Measurements from ENCODE around the gene ZNFX1. TPM values are rescaled to one million over a fixed set of nuclear protein-coding genes. Genes with fewer than 3 reads are reported as not detected.

ZNFX1 gene
- total and polyA plus RNA-seq, 9 of the 15 experiments (the other 6 are each of a cell fraction or from before 2014, with no cell fraction given), result 3.8 to 13.8 (median 10.3) TPM

DNA sequence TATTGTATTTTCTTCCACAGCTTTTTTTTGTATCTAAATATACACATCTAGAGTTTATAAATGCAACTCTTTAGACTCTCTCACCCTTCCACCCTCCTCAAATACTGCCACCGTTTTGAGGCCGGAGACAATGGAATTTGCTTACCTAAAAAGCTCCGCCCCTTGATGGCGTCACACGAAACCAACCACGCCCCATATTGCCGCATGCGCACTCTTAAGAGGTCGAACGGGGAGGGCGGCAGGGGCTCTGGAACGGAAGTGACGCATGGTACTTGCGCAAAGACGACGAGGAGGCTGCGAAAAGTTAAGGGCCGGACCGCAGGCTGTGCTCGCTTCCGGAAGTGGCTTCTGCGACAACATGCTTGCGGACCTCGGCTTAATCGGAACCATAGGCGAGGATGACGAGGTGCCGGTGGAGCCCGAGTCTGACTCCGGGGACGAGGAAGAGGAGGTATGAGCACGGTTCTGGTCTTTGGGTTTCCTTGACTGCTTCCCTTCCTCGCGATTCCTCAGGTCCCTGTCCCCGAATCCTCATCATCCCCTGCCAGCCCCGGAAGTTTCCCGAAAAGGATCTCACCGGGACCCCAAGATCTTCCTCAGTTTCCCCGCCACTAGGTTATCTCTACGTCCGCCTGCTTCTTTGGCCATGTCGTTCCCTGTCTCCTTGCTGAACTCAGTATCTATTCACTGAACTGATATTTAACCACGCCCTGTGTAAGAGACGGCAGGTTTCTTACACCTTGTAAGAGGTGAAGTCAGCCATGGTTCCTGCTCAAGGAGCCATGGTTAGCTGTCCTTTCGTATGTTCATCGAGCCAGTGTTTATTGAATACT, 58.5 kb downstream of the ZNFX1 start, which contains the start of gene DDX27 (continued):
- TF ChIP-seq CEBPZ (IDR thresholded peaks at IDR 0.05; ENCODE audit: borderline replicate concordance, low read depth, low read length) (no peak), NCOA4 (IDR thresholded peaks at IDR 0.05; ENCODE audit: partially characterized antibody) (no peak), BMI1 (IDR thresholded peaks at IDR 0.05; ENCODE audit: low read length) (no peak), GABPB1 (CRISPR knock-in tag; IDR thresholded peaks at IDR 0.05) (peak; percentile 97), ELK1 (CRISPR knock-in tag; IDR thresholded peaks at IDR 0.05) (no peak), ELF2 (CRISPR knock-in tag; IDR thresholded peaks at IDR 0.05) (peak; percentile 71; the same call in 1 of the 2 replicates), ZSCAN32 (CRISPR knock-in tag; IDR thresholded peaks at IDR 0.05) (no peak), ZNF444 (CRISPR knock-in tag; IDR thresholded peaks at IDR 0.05) (no peak), THRAP3 (IDR thresholded peaks at IDR 0.05; ENCODE audit: borderline replicate concordance) (no peak), GTF2A2 (tag; IDR thresholded peaks at IDR 0.05) (no peak), ADNP (tag; IDR thresholded peaks at IDR 0.05) (no peak), JUNB (CRISPR knock-in tag; conservative IDR thresholded peaks at IDR 0.05) (no peak), TEAD2 (tag; IDR thresholded peaks at IDR 0.05) (no peak), HMG20A (CRISPR knock-in tag; conservative IDR thresholded peaks at IDR 0.05) (no peak), PHTF2 (CRISPR knock-in tag; IDR thresholded peaks at IDR 0.05) (no peak), ZNF696 (CRISPR knock-in tag; conservative IDR thresholded peaks at IDR 0.05) (no peak), GATAD2B (IDR thresholded peaks at IDR 0.05; ENCODE audit: borderline replicate concordance) (no peak), ZSCAN29 (IDR thresholded peaks at IDR 0.05) (no peak)
- TF ChIP-seq, protein P1, sequence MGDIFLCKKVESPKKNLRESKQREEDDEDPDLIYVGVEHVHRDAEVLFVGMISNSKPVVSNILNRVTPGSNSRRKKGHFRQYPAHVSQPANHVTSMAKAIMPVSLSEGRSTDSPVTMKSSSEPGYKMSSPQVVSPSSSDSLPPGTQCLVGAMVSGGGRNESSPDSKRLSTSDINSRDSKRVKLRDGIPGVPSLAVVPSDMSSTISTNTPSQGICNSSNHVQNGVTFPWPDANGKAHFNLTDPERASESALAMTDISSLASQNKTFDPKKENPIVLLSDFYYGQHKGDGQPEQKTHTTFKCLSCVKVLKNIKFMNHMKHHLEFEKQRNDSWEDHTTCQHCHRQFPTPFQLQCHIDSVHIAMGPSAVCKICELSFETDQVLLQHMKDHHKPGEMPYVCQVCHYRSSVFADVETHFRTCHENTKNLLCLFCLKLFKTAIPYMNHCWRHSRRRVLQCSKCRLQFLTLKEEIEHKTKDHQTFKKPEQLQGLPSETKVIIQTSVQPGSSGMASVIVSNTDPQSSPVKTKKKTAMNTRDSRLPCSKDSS (IDR thresholded peaks at IDR 0.05; ENCODE audit: low read depth, partially characterized antibody), result no peak
- TF ChIP-seq, protein P2, sequence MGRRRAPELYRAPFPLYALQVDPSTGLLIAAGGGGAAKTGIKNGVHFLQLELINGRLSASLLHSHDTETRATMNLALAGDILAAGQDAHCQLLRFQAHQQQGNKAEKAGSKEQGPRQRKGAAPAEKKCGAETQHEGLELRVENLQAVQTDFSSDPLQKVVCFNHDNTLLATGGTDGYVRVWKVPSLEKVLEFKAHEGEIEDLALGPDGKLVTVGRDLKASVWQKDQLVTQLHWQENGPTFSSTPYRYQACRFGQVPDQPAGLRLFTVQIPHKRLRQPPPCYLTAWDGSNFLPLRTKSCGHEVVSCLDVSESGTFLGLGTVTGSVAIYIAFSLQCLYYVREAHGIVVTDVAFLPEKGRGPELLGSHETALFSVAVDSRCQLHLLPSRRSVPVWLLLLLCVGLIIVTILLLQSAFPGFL (CRISPR knock-in tag; IDR thresholded peaks at IDR 0.05), result no peak
- TF ChIP-seq, protein P3, sequence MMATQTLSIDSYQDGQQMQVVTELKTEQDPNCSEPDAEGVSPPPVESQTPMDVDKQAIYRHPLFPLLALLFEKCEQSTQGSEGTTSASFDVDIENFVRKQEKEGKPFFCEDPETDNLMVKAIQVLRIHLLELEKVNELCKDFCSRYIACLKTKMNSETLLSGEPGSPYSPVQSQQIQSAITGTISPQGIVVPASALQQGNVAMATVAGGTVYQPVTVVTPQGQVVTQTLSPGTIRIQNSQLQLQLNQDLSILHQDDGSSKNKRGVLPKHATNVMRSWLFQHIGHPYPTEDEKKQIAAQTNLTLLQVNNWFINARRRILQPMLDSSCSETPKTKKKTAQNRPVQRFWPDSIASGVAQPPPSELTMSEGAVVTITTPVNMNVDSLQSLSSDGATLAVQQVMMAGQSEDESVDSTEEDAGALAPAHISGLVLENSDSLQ (IDR thresholded peaks at IDR 0.05), result 0 out of 2 replicates have a peak, but pooled peaks have one; percentile 19
